Colonic mucosa (tissue), 4 donors: ENCODE measurements around the gene CYB5A. TPM values are rescaled to one million over a fixed set of nuclear protein-coding genes. Genes with fewer than 3 reads are reported as not detected.

Experiments
- DNase-seq: peaks from one replicate; pipeline ENCODE4 v3.0.0-alpha.2; 2020
- H3K27ac ChIP-seq: fragments of 200-600 bp; one replicate; pipeline ENCODE4 v1.8.0; 2021
- H3K27me3 ChIP-seq: fragments of 200-600 bp; one replicate; pipeline ENCODE4 v1.8.0; 2021
- H3K36me3 ChIP-seq: fragments of 200-600 bp; one replicate; pipeline ENCODE4 v1.8.0; 2021
- H3K4me1 ChIP-seq: fragments of 200-600 bp; one replicate; pipeline ENCODE4 v1.8.0; 2021; ENCODE audit warnings: mild to moderate bottlenecking
- H3K4me3 ChIP-seq: fragments of 200-600 bp; one replicate; pipeline ENCODE4 v1.8.0; 2021
- H3K9ac ChIP-seq, 2 donors: one replicate each; pipeline ENCODE4 v1.7.0; 2013; ENCODE audit warnings: control low read depth in 2 of 2, low read depth in 2 of 2, low read length in 2 of 2
- H3K9me3 ChIP-seq: fragments of 200-600 bp; one replicate; pipeline ENCODE4 v1.8.0; 2021
- CTCF ChIP-seq: fragments of 200-600 bp; IDR thresholded peaks from one replicate; pipeline ENCODE4 v1.8.0; 2022; ENCODE audit warnings: antibody characterized with exemption, mild to moderate bottlenecking
- intact Hi-C: fragments of 100-400 bp; cut with DNase I; formaldehyde crosslinking; loops from one replicate; pipeline ENCODE4 v1.14.1; 2022
- total RNA-seq, 2 donors: library from RNA; stranded (reverse); fragmentation: NEBNext Ultra II Directional in 1 of 2; extraction: Animal tissue kit (Norgen Biotek cat#: 25700) in 1 of 2; gene quantifications; one replicate each; pipeline ENCODE4 v1.2.1, GENCODE V29; 2021
- donor health status: healthy.
- donor health status: DM: no; HTN: no; CAD: no.
- donor health status: DM: no; HTN: no; CAD: no.

The CYB5A gene
- total RNA-seq, 2 donors from 2014 or later, result 107 to 114 TPM

DNA sequence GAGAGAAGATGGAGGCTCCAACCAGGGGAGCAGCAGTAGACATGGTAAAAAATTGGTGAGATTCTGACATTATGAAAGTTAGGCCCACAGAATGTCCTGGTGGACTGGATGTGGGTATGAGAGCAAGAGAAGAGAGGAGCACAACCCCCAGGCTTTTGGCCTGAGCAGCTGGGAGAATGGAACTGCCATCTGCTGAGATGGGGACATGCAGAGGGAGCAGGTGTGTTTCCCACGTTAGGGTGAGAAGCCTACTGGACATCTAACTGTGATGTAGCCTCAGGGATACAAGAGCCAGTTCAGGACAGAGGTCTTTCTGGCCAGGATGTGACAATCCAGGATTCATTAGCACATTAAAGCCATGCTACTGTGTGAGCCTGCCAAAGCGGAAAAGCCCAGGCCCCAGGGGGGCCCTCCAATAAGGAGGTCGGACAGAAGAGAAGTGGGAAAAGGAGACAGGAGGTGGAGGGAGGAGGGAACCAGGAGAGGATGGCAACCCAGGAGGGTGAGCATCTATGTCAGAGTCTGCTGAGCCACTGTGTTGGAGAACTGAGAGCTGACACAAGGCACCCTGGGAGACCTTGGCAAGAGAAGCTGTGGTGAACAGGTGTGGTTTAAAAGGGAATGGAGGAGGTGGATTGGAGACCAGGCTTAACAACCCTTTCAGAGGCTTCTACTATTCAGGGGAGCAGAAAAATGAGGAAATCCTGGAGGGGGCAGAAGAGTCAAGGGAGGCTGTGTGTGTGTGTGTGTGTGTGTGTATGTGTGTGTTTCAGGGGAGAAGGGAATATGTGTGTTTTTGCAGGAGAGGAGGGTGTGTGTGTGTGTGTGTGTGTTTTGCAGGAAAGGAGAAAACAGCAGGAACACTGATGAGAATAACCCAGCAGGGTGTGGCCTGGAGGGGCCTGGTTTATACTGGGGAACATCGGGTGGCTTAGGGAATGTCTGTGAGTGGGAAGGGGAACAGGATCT, 10.5 kb downstream of the CYB5A start:
- no peaks in the 10 kb centered on the region for H3K36me3 ChIP-seq
- no peak overlapping the region for H3K4me3 ChIP-seq
- no peak for TF ChIP-seq CTCF
- H3K9ac ChIP-seq, result peak overlapping the region in 1 of 2 donors; percentile 38
- peaks cover 7% of the 10 kb centered on the region for H3K4me1 ChIP-seq
- no peaks in the 10 kb centered on the region for H3K27me3 ChIP-seq
- H3K27ac ChIP-seq, result peak overlapping the region; percentile 34
- DNase-seq, result peak; percentile 48
- intact Hi-C loops, result no loop called here
- H3K9me3 ChIP-seq, result no peaks in the 10 kb centered on the region

- Histone ChIP-seq H3K9ac (no peak overlapping the region), H3K9me3 (no peaks in the 10 kb centered on the region), H3K27me3 (no peaks in the 10 kb centered on the region), H3K36me3 (no peaks in the 10 kb centered on the region), H3K4me3 (no peak overlapping the region), H3K27ac (no peak overlapping the region), H3K4me1 (peaks cover 7% of the 10 kb centered on the region)
- DNase-seq, result no peak
- no peak for TF ChIP-seq CTCF
- intact Hi-C loops, result no loop called here
Observed at GRCh38 chr18:74278983-74279382, 12.8 kb downstream of the CYB5A start.

DNA sequence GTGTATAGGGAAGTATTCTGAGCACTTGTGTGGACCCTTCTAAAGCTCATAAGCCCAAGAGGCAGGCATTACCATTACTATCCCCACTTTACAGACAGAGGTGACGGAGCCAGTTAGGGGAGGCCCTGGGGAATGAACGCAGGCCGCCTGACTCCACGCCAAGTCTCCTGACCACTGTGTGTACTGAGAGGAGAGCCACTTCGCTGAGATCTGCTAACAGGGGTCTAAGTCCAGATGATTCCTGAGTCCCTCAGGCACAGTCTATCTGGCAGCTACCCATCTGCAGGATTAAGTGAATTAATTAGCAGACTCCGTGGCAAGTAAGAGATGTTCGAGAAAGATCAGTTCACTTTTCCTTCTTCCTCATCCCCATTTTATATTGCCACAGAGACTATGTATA, 13.7 kb downstream of the CYB5A start:
- H3K4me1 ChIP-seq, result peaks cover 7% of the 10 kb centered on the region
- H3K4me3 ChIP-seq, result no peak overlapping the region
- no peaks in the 10 kb centered on the region for H3K9me3 ChIP-seq
- no peak overlapping the region for H3K27ac ChIP-seq
- no peaks in the 10 kb centered on the region for H3K36me3 ChIP-seq
- DNase-seq, result no peak
- intact Hi-C loops, result no loop called here
- no peak for TF ChIP-seq CTCF
- H3K9ac ChIP-seq, result no peak overlapping the region
- no peaks in the 10 kb centered on the region for H3K27me3 ChIP-seq

DNA sequence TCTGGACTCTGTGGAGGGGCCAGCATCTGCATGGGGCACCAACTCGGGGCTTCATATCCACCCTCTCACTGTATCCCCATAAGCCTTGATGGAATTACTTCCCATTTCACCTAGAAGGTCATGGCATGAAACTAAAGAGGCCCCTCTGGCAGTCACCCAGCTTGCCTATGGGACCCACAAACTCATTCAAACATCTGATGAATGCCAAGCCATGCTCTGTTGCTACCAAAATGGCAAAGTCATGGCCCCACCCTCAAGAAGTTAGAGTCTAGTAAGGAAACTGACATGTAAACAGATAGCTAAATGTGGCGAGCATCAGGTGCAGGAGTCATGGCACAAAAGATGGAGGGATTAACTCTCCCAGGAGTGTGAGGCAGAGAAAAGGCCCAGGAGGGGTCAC, 14.5 kb downstream of the CYB5A start:
- Histone ChIP-seq H3K9ac (no peak overlapping the region), H3K4me3 (no peak overlapping the region), H3K36me3 (no peaks in the 10 kb centered on the region), H3K27ac (no peak overlapping the region), H3K9me3 (no peaks in the 10 kb centered on the region), H3K27me3 (no peaks in the 10 kb centered on the region), H3K4me1 (peaks cover 3% of the 10 kb centered on the region)
- intact Hi-C loops, result no loop called here
- DNase-seq, result no peak
- TF ChIP-seq CTCF, result no peak

- intact Hi-C loops, result no loop called here
- Histone ChIP-seq H3K27ac (no peak overlapping the region), H3K9ac (no peak overlapping the region), H3K4me3 (no peak overlapping the region), H3K36me3 (no peaks in the 10 kb centered on the region), H3K4me1 (no peaks in the 10 kb centered on the region), H3K9me3 (no peaks in the 10 kb centered on the region), H3K27me3 (no peaks in the 10 kb centered on the region)
- TF ChIP-seq CTCF, result no peak
- DNase-seq, result no peak
Observed at GRCh38 chr18:74276609-74277008, 15.2 kb downstream of the CYB5A start.
